HepG2 (cell line): ENCODE results near the gene ZNF559. TPM values are rescaled to one million over a fixed set of nuclear protein-coding genes. Genes with fewer than 3 reads are reported as not detected.

Source experiments
- BCL6 ChIP-seq: IDR thresholded peaks from 2 replicates; pipeline ENCODE4 v1.6.1; 2016; ENCODE audit warnings: missing genetic modification reagents, missing compliant biosample characterization
- CCAR2 ChIP-seq: fragments of 200-400 bp; formaldehyde crosslinking; optimal IDR thresholded peaks from 2 replicates; pipeline ENCODE3; 2018; ENCODE audit warnings: low read depth, mild to moderate bottlenecking, low read length, moderate library complexity
- DR1 ChIP-seq: sonication (generic); formaldehyde crosslinking; IDR thresholded peaks from 2 replicates; pipeline ENCODE4 v1.8.0; 2021; ENCODE audit warnings: mild to moderate bottlenecking, missing genetic modification reagents, inconsistent platforms
- FOSL2 ChIP-seq: sonication (generic); formaldehyde crosslinking; IDR thresholded peaks from 2 replicates; pipeline ENCODE4 v1.4.0; 2020; ENCODE audit warnings: missing genetic modification reagents
- HDAC1 ChIP-seq: sonication (generic); formaldehyde crosslinking; IDR thresholded peaks from 2 replicates; pipeline ENCODE4 v1.5.1; 2020; ENCODE audit warnings: mild to moderate bottlenecking, missing genetic modification reagents
- IRF2 ChIP-seq: IDR thresholded peaks from 2 replicates; pipeline ENCODE4 v1.6.1; 2018; ENCODE audit warnings: missing genetic modification reagents, missing compliant biosample characterization
- MAZ ChIP-seq, 2 experiments: sonication (generic) in 1 of 2; formaldehyde crosslinking in 1 of 2; IDR thresholded peaks; 2 replicates each; pipeline versions ENCODE4 v1.5.0 to v1.6.1; 2012 to 2020; ENCODE audit warnings: low read depth in 2 of 2, mild to moderate bottlenecking in 2 of 2, borderline replicate concordance in 1 of 2, improper control_type of control experiment in 1 of 2, low read length in 1 of 2, missing genetic modification reagents in 1 of 2, moderate library complexity in 1 of 2
- NFKB2 ChIP-seq: sonication (generic); formaldehyde crosslinking; IDR thresholded peaks from 2 replicates; pipeline ENCODE4 v1.4.0; 2020; ENCODE audit warnings: missing genetic modification reagents, borderline replicate concordance
- PATZ1 ChIP-seq: sonication (generic); formaldehyde crosslinking; IDR thresholded peaks from 2 replicates; pipeline ENCODE4 v1.4.0; 2020; ENCODE audit warnings: missing genetic modification reagents
- PAWR ChIP-seq: sonication (generic); formaldehyde crosslinking; IDR thresholded peaks from 2 replicates; pipeline ENCODE4 v1.4.0; 2020; ENCODE audit warnings: missing genetic modification reagents, mild to moderate bottlenecking, borderline replicate concordance
- POGK ChIP-seq: sonication (generic); formaldehyde crosslinking; conservative IDR thresholded peaks from 2 replicates; pipeline ENCODE4 v1.8.0; 2022; ENCODE audit warnings: mild to moderate bottlenecking, moderate library complexity, missing genetic modification reagents
- POLR2AphosphoS5 ChIP-seq: IDR thresholded peaks from 2 replicates; pipeline ENCODE4 v1.6.1; 2012; ENCODE audit warnings: low read depth, low read length
- SP140L ChIP-seq: sonication (generic); formaldehyde crosslinking; IDR thresholded peaks from 2 replicates; pipeline ENCODE4 v1.4.0; 2020; ENCODE audit warnings: missing genetic modification reagents, borderline replicate concordance
- SRY ChIP-seq: sonication (generic); formaldehyde crosslinking; IDR thresholded peaks from 2 replicates; pipeline ENCODE4 v1.8.0; 2022; ENCODE audit warnings: mild to moderate bottlenecking, missing genetic modification reagents
- TCF7 ChIP-seq: sonication (generic); IDR thresholded peaks from 2 replicates; pipeline ENCODE4 v1.6.1; 2016; ENCODE audit warnings: antibody characterized with exemption, low read depth
- ZFYVE20 ChIP-seq: sonication (generic); formaldehyde crosslinking; IDR thresholded peaks from 2 replicates; pipeline ENCODE4 v1.8.0; 2023; ENCODE audit warnings: low read depth, mild to moderate bottlenecking, moderate library complexity, missing genetic modification reagents, borderline replicate concordance
- ZNF441 ChIP-seq: sonication (generic); formaldehyde crosslinking; IDR thresholded peaks from 2 replicates; pipeline ENCODE4 v1.7.0; 2021; ENCODE audit warnings: missing genetic modification reagents, borderline replicate concordance
- ZNF501 ChIP-seq: sonication (generic); formaldehyde crosslinking; IDR thresholded peaks from 2 replicates; pipeline ENCODE4 v1.5.1; 2020; ENCODE audit warnings: mild to moderate bottlenecking, moderate library complexity, missing genetic modification reagents
- ZNF546 ChIP-seq: sonication (generic); formaldehyde crosslinking; conservative IDR thresholded peaks from 2 replicates; pipeline ENCODE4 v1.8.1; 2023; ENCODE audit warnings: mild to moderate bottlenecking, missing genetic modification reagents
- ZNF766 ChIP-seq: sonication (generic); formaldehyde crosslinking; IDR thresholded peaks from 2 replicates; pipeline ENCODE4 v1.5.0; 2020; ENCODE audit warnings: missing genetic modification reagents, borderline replicate concordance
- ZNF781 ChIP-seq: sonication (generic); formaldehyde crosslinking; IDR thresholded peaks from 2 replicates; pipeline ENCODE4 v1.5.1; 2020; ENCODE audit warnings: borderline replicate concordance, mild to moderate bottlenecking, missing genetic modification reagents; ENCODE audit errors: not compliant biosample characterization
- polyA plus RNA-seq, 8 experiments: library from polyadenylated mRNA; depleted of rRNA in 3 of 8; stranded (reverse) in 7 of 8; unstranded in 1 of 8; fragments of >200 nt; fragmentation: Illumina TruSeq in 4 of 8; extraction: Trizol in 4 of 8; gene quantifications; 2 replicates each; pipeline versions ENCODE4 v1.2.1 to v1.2.3, GENCODE V29; 2011 to 2016; ENCODE audit warnings: low read depth in 4 of 8, missing spikeins in 1 of 8, mixed read lengths in 1 of 8; ENCODE audit not compliant: insufficient read depth in 1 of 8
- total RNA-seq, 5 experiments: library from RNA; depleted of rRNA; stranded (reverse); fragments of >200 nt; fragmentation: Illumina TruSeq; extraction: Trizol; gene quantifications; 2 replicates each; pipeline ENCODE4 v1.2.3, GENCODE V29; 2016; ENCODE audit warnings: low read depth in 1 of 5
- TF ChIP-seq, protein P1 (sequence below): IDR thresholded peaks from 2 replicates; pipeline ENCODE4 v1.6.1; 2012; ENCODE audit warnings: low read depth, low read length, improper control_type of control experiment
- TF ChIP-seq, protein P2 (sequence below): sonication (generic); formaldehyde crosslinking; IDR thresholded peaks from 2 replicates; pipeline ENCODE4 v1.4.0; 2020; ENCODE audit warnings: mild to moderate bottlenecking, low read depth, missing genetic modification reagents

The ZNF559 gene
- total and polyA plus RNA-seq, 2 of the 13 experiments (the other 11 are each of a cell fraction or from before 2014, with no cell fraction given) = 6.3 to 9.8 TPM

DNA sequence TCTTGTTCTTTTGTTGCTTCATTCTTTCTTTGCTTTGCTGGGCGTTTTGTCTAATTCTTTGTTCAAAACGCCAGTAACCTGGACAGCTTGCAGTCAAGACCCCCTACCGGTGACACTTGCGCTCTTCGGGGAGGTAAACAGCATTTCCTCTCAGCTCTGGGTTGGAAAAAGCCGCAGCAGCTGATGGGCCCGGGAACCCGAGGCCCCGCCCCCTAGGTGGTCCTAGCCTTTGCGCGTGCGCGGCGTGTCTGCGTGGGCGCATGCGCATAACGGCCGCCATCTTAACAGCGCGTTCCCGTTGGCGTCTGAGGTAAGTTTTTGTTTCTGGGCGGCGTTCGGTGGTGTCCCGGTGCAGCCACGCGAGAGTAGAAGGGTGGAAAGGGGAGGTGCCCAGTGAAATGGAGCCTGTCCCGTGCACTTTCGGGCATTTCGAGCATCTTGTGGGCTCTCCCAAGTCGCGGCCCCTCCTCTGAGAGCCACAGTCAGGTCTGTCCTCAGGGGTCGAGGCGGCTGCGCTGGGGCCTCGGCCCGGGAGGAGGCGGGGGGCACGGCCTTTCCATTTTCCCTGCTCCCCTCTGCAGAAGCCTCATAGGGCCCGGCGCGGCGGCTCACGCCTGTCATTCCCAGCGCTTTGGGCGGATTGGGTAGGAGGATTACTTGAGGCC is at the start of gene ZNF559 (continued):
- no peak for TF ChIP-seq POGK (CRISPR knock-in tag)
- no peak for TF ChIP-seq ZNF546 (CRISPR knock-in tag)
- TF ChIP-seq PAWR (CRISPR knock-in tag) = no peak
- peak; percentile 19; the same call in 1 of the 2 replicates for TF ChIP-seq PATZ1 (CRISPR knock-in tag)
- TF ChIP-seq, protein P1, sequence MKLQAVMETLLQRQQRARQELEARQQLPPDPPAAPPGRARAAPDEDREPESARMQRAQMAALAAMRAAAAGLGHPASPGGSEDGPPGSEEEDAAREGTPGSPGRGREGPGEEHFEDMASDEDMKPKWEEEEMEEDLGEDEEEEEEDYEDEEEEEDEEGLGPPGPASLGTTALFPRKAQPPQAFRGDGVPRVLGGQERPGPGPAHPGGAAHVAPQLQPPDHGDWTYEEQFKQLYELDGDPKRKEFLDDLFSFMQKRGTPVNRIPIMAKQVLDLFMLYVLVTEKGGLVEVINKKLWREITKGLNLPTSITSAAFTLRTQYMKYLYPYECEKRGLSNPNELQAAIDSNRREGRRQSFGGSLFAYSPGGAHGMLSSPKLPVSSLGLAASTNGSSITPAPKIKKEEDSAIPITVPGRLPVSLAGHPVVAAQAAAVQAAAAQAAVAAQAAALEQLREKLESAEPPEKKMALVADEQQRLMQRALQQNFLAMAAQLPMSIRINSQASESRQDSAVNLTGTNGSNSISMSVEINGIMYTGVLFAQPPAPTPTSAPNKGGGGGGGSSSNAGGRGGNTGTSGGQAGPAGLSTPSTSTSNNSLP = no peak
- TF ChIP-seq SRY = no peak
- TF ChIP-seq ZNF766 (CRISPR knock-in tag) = no peak
- no peak for TF ChIP-seq TCF7
- no peak for TF ChIP-seq SP140L
- no peak for TF ChIP-seq CCAR2
- TF ChIP-seq IRF2 = peak; percentile 72; the same call in 1 of the 2 replicates
- no peak for TF ChIP-seq MAZ (IDR thresholded peaks at IDR 0.05; ENCODE audit: borderline replicate concordance, low read depth, low read length)
- TF ChIP-seq MAZ (CRISPR knock-in tag; IDR thresholded peaks at IDR 0.05; ENCODE audit: low read depth) = no peak
- TF ChIP-seq FOSL2 (CRISPR knock-in tag) = no peak
- TF ChIP-seq BCL6 (CRISPR knock-in tag) = no peak
- TF ChIP-seq ZNF441 (CRISPR knock-in tag) = no peak
- TF ChIP-seq ZNF501 = no peak
- TF ChIP-seq, protein P2, sequence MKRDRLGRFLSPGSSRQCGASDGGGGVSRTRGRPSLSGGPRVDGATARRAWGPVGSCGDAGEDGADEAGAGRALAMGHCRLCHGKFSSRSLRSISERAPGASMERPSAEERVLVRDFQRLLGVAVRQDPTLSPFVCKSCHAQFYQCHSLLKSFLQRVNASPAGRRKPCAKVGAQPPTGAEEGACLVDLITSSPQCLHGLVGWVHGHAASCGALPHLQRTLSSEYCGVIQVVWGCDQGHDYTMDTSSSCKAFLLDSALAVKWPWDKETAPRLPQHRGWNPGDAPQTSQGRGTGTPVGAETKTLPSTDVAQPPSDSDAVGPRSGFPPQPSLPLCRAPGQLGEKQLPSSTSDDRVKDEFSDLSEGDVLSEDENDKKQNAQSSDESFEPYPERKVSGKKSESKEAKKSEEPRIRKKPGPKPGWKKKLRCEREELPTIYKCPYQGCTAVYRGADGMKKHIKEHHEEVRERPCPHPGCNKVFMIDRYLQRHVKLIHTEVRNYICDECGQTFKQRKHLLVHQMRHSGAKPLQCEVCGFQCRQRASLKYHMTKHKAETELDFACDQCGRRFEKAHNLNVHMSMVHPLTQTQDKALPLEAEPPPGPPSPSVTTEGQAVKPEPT = no peak
- peak; percentile 42 for TF ChIP-seq HDAC1 (CRISPR knock-in tag)
- TF ChIP-seq ZNF781 (CRISPR knock-in tag) = no peak
- TF ChIP-seq POLR2AphosphoS5 = no peak
- no peak for TF ChIP-seq NFKB2 (CRISPR knock-in tag)
- no peak for TF ChIP-seq ZFYVE20 (CRISPR knock-in tag)
- TF ChIP-seq DR1 (CRISPR knock-in tag) = no peak
